Choroid plexus epithelial cell (primary cell): ENCODE measurements around the gene FCGBP.
"Not testable (repeated sequence)": the region's sequence is repeated elsewhere in the genome, so short reads cannot be mapped to it uniquely, and the experiment has no call there.

Source experiments
- DNase-seq: peaks from one replicate; pipeline ENCODE4 v3.0.0-alpha.2; 2010; ENCODE audit warnings: low read depth
- H3K4me3 ChIP-seq: 2 replicates; pipeline ENCODE4 v1.5.1; 2011; ENCODE audit warnings: low read depth, mild to moderate bottlenecking, control low read depth, low read length, moderate library complexity
- CTCF ChIP-seq: conservative IDR thresholded peaks from 2 replicates; pipeline ENCODE4 v1.5.1; 2011; ENCODE audit warnings: low read depth, mild to moderate bottlenecking, control low read depth, inconsistent platforms, low read length, moderate library complexity

FCGBP gene

GRCh38 chr19:39970425-39970674, 35.9 kb upstream of the FCGBP start:
- TF ChIP-seq CTCF, result no peak
- peak; percentile 45 for DNase-seq
- H3K4me3 ChIP-seq, result peak overlapping the region; percentile 76

- DNase-seq, result no peak
- H3K4me3 ChIP-seq, result peak overlapping the region; percentile 76
- no peak for TF ChIP-seq CTCF
Measured at GRCh38 chr19:39969681-39970424, 35.4 kb upstream of the FCGBP start.

- TF ChIP-seq CTCF, result no peak
- H3K4me3 ChIP-seq, result no peak overlapping the region
- DNase-seq, result peak; percentile 76
Measured at GRCh38 chr19:39969266-39969665, 34.8 kb upstream of the FCGBP start.

GRCh38 chr19:39968789-39969188, 34.4 kb upstream of the FCGBP start:
- no peak for TF ChIP-seq CTCF

GRCh38 chr19:39967561-39967960, 33.1 kb upstream of the FCGBP start:
- no peak for TF ChIP-seq CTCF
- no peak for DNase-seq
- H3K4me3 ChIP-seq, result no peak overlapping the region

More at GRCh38 chr19:39968789-39969188, 34.4 kb upstream of the FCGBP start:
- no peak overlapping the region for H3K4me3 ChIP-seq
- no peak for DNase-seq

GRCh38 chr19:39966617-39967016, 32.2 kb upstream of the FCGBP start:
- TF ChIP-seq CTCF, result no peak
- DNase-seq, result no peak
- H3K4me3 ChIP-seq, result no peak overlapping the region

GRCh38 chr19:39963898-39964297, 29.5 kb upstream of the FCGBP start:
- H3K4me3 ChIP-seq, result no peak overlapping the region
- DNase-seq, result no peak
- no peak for TF ChIP-seq CTCF

- H3K4me3 ChIP-seq, DNase-seq: not testable (repeated sequence)
Measured at GRCh38 chr19:39959407-39959806, 25.0 kb upstream of the FCGBP start.

GRCh38 chr19:39958942-39959341, 24.5 kb upstream of the FCGBP start:
- not testable (repeated sequence) for DNase-seq, H3K4me3 ChIP-seq

GRCh38 chr19:39957886-39958285, 23.5 kb upstream of the FCGBP start:
- not testable (repeated sequence) for DNase-seq

More at GRCh38 chr19:39957886-39958285, 23.5 kb upstream of the FCGBP start:
- not testable (repeated sequence) for H3K4me3 ChIP-seq
